BLaER1 (cell line): ENCODE measurements around the gene PFKFB1.

Experiments
- H3K27ac ChIP-seq: shearing (Covaris generic); formaldehyde crosslinking; 2 replicates; pipeline ENCODE4 v1.8.1; 2022
- H3K27me3 ChIP-seq: shearing (Covaris generic); formaldehyde crosslinking; 2 replicates; pipeline ENCODE4 v1.8.1; 2022
- H3K36me3 ChIP-seq: shearing (Covaris generic); formaldehyde crosslinking; 2 replicates; pipeline ENCODE4 v1.8.1; 2022
- H3K4me1 ChIP-seq: shearing (Covaris generic); formaldehyde crosslinking; 2 replicates; pipeline ENCODE4 v1.8.1; 2022
- H3K4me2 ChIP-seq: shearing (Covaris generic); formaldehyde crosslinking; 2 replicates; pipeline ENCODE4 v1.8.1; 2022
- H3K4me3 ChIP-seq: shearing (Covaris generic); formaldehyde crosslinking; 2 replicates; pipeline ENCODE4 v1.8.1; 2022
- H3K9ac ChIP-seq: shearing (Covaris generic); formaldehyde crosslinking; 2 replicates; pipeline ENCODE4 v1.8.1; 2022
- H3K9me3 ChIP-seq: shearing (Covaris generic); formaldehyde crosslinking; 2 replicates; pipeline ENCODE4 v1.8.1; 2022
- H4K20me1 ChIP-seq: shearing (Covaris generic); formaldehyde crosslinking; 2 replicates; pipeline ENCODE4 v1.8.1; 2022
- Cebpa-rat ChIP-seq: shearing (Covaris generic); IDR thresholded peaks from 2 replicates; pipeline ENCODE4 v1.8.1; 2022

PFKFB1 gene

GRCh38 chrX:54928876-54929275 lies 65.1 kb downstream of the PFKFB1 start:
- no peak overlapping the region for H3K4me3 ChIP-seq
- H3K4me1 ChIP-seq: no peaks in the 10 kb centered on the region
- no peak for TF ChIP-seq Cebpa-rat
- peaks cover 5% of the 10 kb centered on the region; the same call in 1 of the 2 replicates for H3K9me3 ChIP-seq
- no peak overlapping the region for H3K9ac ChIP-seq
- no peaks in the 10 kb centered on the region for H4K20me1 ChIP-seq
- no peak overlapping the region for H3K27ac ChIP-seq
- peaks cover 58% of the 10 kb centered on the region for H3K27me3 ChIP-seq
- H3K4me2 ChIP-seq: no peak overlapping the region
- no peaks in the 10 kb centered on the region for H3K36me3 ChIP-seq

GRCh38 chrX:54926978-54927377 lies 67.0 kb downstream of the PFKFB1 start:
- H3K4me2 ChIP-seq: no peak overlapping the region
- no peaks in the 10 kb centered on the region for H4K20me1 ChIP-seq
- no peaks in the 10 kb centered on the region for H3K36me3 ChIP-seq
- TF ChIP-seq Cebpa-rat: no peak
- H3K4me1 ChIP-seq: no peaks in the 10 kb centered on the region
- no peak overlapping the region for H3K4me3 ChIP-seq
- no peak overlapping the region for H3K27ac ChIP-seq
- H3K27me3 ChIP-seq: peaks cover 54% of the 10 kb centered on the region
- no peak overlapping the region for H3K9ac ChIP-seq
- H3K9me3 ChIP-seq: peaks cover 5% of the 10 kb centered on the region; the same call in 1 of the 2 replicates

- no peak for TF ChIP-seq Cebpa-rat
- Histone ChIP-seq H3K27me3 (peaks cover 49% of the 10 kb centered on the region), H3K36me3 (no peaks in the 10 kb centered on the region), H3K4me2 (no peak overlapping the region), H4K20me1 (no peaks in the 10 kb centered on the region), H3K9ac (no peak overlapping the region), H3K4me3 (no peak overlapping the region), H3K4me1 (no peaks in the 10 kb centered on the region), H3K9me3 (peaks cover 16% of the 10 kb centered on the region), H3K27ac (no peak overlapping the region)
These were observed 70.6 kb downstream of the PFKFB1 start for GRCh38 chrX:54923376-54923775.

- H3K27me3 ChIP-seq: peaks cover 49% of the 10 kb centered on the region
- H3K36me3 ChIP-seq: no peaks in the 10 kb centered on the region
- H3K27ac ChIP-seq: no peak overlapping the region
- no peak for TF ChIP-seq Cebpa-rat
- peaks cover 11% of the 10 kb centered on the region for H3K9me3 ChIP-seq
- H3K4me1 ChIP-seq: no peaks in the 10 kb centered on the region
- no peaks in the 10 kb centered on the region for H4K20me1 ChIP-seq
- H3K9ac ChIP-seq: no peak overlapping the region
- no peak overlapping the region for H3K4me3 ChIP-seq
- no peak overlapping the region for H3K4me2 ChIP-seq
These were observed 71.4 kb downstream of the PFKFB1 start for GRCh38 chrX:54922547-54922946.

- H3K27me3 ChIP-seq: peaks cover 49% of the 10 kb centered on the region
- H3K9ac ChIP-seq: no peak overlapping the region
- no peaks in the 10 kb centered on the region for H4K20me1 ChIP-seq
- H3K4me2 ChIP-seq: no peak overlapping the region
- no peak for TF ChIP-seq Cebpa-rat
- H3K9me3 ChIP-seq: peaks cover 11% of the 10 kb centered on the region
- no peak overlapping the region for H3K27ac ChIP-seq
- no peaks in the 10 kb centered on the region for H3K36me3 ChIP-seq
- no peak overlapping the region for H3K4me3 ChIP-seq
- no peaks in the 10 kb centered on the region for H3K4me1 ChIP-seq
These were observed 72.5 kb downstream of the PFKFB1 start for GRCh38 chrX:54921427-54922021.

GRCh38 chrX:54920610-54921426 lies 73.2 kb downstream of the PFKFB1 start, which contains the start of gene TRO:
TSS of gene TRO (plus strand) at chrX:54920824. CDS start at chrX:54922247, 1,423 bp downstream.
- Histone ChIP-seq H3K4me3 (no peak within 1 kb of the TSS), H3K27me3 (peaks cover 43% of the 10 kb centered on the region), H3K27ac (no peak within 1 kb of the TSS), H3K4me1 (no peaks in the 10 kb centered on the region), H3K9ac (no peak within 1 kb of the TSS), H3K4me2 (0 out of 2 replicates have a peak within 1 kb of the TSS, but pooled peaks have one; percentile 2), H4K20me1 (no peaks in the 10 kb centered on the region), H3K36me3 (no peaks in the 10 kb centered on the region), H3K9me3 (peaks cover 11% of the 10 kb centered on the region)
- TF ChIP-seq Cebpa-rat: no peak

GRCh38 chrX:54909941-54910340 lies 84.0 kb downstream of the PFKFB1 start:
- Histone ChIP-seq H4K20me1 (no peaks in the 10 kb centered on the region), H3K9me3 (peaks cover 10% of the 10 kb centered on the region; the same call in 1 of the 2 replicates), H3K36me3 (no peaks in the 10 kb centered on the region), H3K27ac (no peak overlapping the region), H3K4me3 (no peak overlapping the region), H3K9ac (no peak overlapping the region), H3K27me3 (0 out of 2 replicates have a peak, but pooled peaks cover 5% of the 10 kb centered on the region), H3K4me1 (no peaks in the 10 kb centered on the region), H3K4me2 (no peak overlapping the region)
- no peak for TF ChIP-seq Cebpa-rat

GRCh38 chrX:54894159-54894558 lies 99.8 kb downstream of the PFKFB1 start:
- no peak for TF ChIP-seq Cebpa-rat
- H3K9me3 ChIP-seq: peaks cover 7% of the 10 kb centered on the region; the same call in 1 of the 2 replicates
- no peaks in the 10 kb centered on the region for H3K4me1 ChIP-seq
- H4K20me1 ChIP-seq: no peaks in the 10 kb centered on the region
- no peak overlapping the region for H3K9ac ChIP-seq
- no peak overlapping the region for H3K4me3 ChIP-seq
- H3K36me3 ChIP-seq: no peaks in the 10 kb centered on the region
- H3K27ac ChIP-seq: no peak overlapping the region
- peaks cover 36% of the 10 kb centered on the region for H3K27me3 ChIP-seq
- no peak overlapping the region for H3K4me2 ChIP-seq

GRCh38 chrX:54891573-54891972 lies 102.4 kb downstream of the PFKFB1 start:
- peaks cover 51% of the 10 kb centered on the region for H3K27me3 ChIP-seq

GRCh38 chrX:54885740-54886139 lies 108.2 kb downstream of the PFKFB1 start:
- TF ChIP-seq Cebpa-rat: no peak
- Histone ChIP-seq H3K27me3 (peaks cover 39% of the 10 kb centered on the region), H3K9ac (no peak overlapping the region), H3K9me3 (peaks cover 4% of the 10 kb centered on the region; the same call in 1 of the 2 replicates), H3K4me1 (no peaks in the 10 kb centered on the region), H3K4me2 (no peak overlapping the region), H4K20me1 (no peaks in the 10 kb centered on the region), H3K36me3 (no peaks in the 10 kb centered on the region), H3K27ac (no peak overlapping the region), H3K4me3 (no peak overlapping the region)

More at GRCh38 chrX:54891573-54891972, 102.4 kb downstream of the PFKFB1 start:
- Histone ChIP-seq H3K27ac (no peak overlapping the region), H3K4me3 (no peak overlapping the region), H3K9me3 (peaks cover 7% of the 10 kb centered on the region; the same call in 1 of the 2 replicates), H3K4me2 (no peak overlapping the region), H3K9ac (no peak overlapping the region), H3K36me3 (no peaks in the 10 kb centered on the region), H3K4me1 (no peaks in the 10 kb centered on the region), H4K20me1 (no peaks in the 10 kb centered on the region)
- TF ChIP-seq Cebpa-rat: no peak
